GM12891 (cell line): ENCODE results near the gene NUMA1.

ENCODE experiments used
- POLR2A ChIP-seq: IDR thresholded peaks from 2 replicates; pipeline ENCODE4 v1.6.1; 2011; ENCODE audit warnings: low read depth, low read length, control low read depth
- POLR2AphosphoS5 ChIP-seq: IDR thresholded peaks from 2 replicates; pipeline ENCODE4 v1.6.1; 2011; ENCODE audit warnings: low read depth, low read length, control low read depth
- SPI1 ChIP-seq: IDR thresholded peaks from 2 replicates; pipeline ENCODE4 v1.6.1; 2011; ENCODE audit warnings: low read depth, low read length, control low read depth

DNA sequence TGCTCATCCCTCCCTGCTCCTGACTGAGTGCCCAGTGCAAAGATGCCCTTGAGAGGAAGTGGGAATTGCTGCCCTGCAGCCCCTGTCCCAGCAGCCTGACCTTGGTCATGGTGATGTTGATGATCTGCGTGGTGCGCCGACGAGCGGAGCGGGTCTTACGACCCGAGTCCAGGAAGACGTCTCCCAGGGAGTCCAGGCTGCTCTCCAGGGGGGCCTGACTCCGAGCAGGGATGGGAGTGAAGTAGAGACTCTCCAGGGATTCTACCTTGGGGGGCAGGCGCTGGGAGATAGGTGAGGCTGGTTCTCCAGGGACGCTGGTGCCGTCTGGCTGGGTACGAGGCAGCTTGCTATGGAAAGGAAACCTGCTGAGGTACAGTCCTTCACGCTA lies 73.3 kb downstream of the NUMA1 start:
- TF ChIP-seq SPI1 (no peak), POLR2A (no peak; the same call in 1 of the 2 replicates), POLR2AphosphoS5 (no peak)
